Measurements from ENCODE around the gene EFR3B.
A peak's percentile ranks its signal among the peaks of the same experiment; 100 is the strongest.
"Not testable (repeated sequence)": the region's sequence is repeated elsewhere in the genome, so short reads cannot be mapped to it uniquely, and the experiment has no call there.

Gene EFR3B

GRCh38 chr2:25072606-25073005 lies 30.7 kb downstream of the EFR3B start:
- FAIRE-seq (no peak), DNase-seq (ENCODE audit: low spot score) (no peak)

DNA sequence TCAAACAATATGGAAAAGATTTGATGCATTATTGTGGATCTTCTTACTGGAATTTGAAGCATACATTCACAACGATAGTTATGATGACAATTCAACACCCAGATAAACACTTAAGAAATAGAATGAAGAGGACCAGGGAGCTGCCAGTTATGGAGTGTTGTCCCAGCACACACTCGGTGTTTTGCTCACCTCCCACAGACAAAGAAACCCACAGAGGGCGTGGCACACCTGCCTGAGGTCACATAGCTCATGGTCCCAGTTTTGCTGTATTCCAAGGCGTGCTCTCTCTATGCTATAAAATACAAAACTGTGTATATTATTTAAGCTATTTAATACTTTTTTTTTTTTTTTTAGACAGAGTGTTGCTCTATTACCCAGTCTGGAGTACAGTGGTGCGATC lies 31.1 kb downstream of the EFR3B start:
- DNase-seq (ENCODE audit: low spot score) (no peak), FAIRE-seq (no peak)

DNA sequence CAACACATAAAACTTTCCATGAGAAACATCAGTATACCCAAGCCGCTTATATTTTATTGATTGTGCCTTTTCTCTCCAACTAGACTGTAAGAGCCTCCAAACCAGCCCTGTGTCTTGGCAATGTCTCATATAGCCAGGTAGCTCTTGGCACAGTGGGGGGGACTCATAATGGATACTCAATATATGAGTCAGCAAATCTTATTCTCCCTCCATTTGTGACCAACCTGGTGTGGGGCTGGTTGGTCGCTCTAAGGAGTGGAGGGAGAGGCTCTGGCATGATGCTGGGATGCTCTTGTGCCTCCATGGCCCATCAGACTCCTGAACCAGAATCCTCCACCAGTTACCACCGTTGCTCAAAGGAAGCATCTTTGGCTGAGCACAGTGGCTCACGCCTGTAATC lies 32.0 kb downstream of the EFR3B start:
- FAIRE-seq, result no peak

DNA sequence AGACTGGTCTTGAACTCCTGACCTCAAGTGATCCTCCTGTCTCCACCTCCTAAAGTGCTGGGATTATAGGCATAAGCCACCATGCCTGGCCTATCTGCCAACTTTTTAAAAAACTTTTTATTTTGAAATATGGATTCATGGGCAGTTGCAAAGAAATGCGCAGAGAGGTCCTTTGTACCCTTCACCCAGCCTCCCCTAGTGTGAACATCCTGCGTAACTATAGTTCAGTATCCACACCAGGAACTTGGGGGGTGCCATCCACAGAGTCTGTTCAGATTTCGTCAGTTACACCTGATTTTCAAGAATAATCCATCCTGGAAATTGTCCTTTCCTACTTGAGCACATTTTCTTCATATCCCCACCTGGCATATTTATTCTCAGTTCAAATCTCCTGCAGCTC lies 33.0 kb downstream of the EFR3B start:
- no peak for DNase-seq (ENCODE audit: low spot score)
- FAIRE-seq, result no peak

More for the DNA sequence above, 32.0 kb downstream of the EFR3B start:
- DNase-seq (ENCODE audit: low spot score), result no peak

DNA sequence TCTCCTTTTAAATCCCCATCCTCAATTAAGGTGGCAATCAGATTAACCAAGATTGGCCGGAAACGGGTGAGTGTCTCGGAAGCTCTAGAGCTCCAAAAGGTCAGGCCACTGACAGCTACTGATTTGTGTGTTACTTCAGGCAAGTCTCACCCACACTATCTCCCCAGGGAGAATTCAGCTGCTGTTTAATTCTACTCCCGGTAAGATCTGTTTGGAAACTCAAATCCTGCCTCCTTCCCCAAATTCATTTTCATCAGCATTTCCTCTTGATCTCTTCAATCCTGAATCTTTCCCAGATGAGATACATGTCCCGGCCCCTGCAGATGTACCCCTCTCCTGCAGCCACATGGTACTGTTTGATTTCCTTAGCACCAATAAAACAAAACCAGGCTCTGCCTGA lies 34.9 kb downstream of the EFR3B start:
- no peak for FAIRE-seq

GRCh38 chr2:25077789-25078169 lies 35.9 kb downstream of the EFR3B start:
- no peak for FAIRE-seq
- DNase-seq (ENCODE audit: low spot score), result no peak

More for the DNA sequence above, 34.9 kb downstream of the EFR3B start:
- no peak for DNase-seq (ENCODE audit: low spot score)

DNA sequence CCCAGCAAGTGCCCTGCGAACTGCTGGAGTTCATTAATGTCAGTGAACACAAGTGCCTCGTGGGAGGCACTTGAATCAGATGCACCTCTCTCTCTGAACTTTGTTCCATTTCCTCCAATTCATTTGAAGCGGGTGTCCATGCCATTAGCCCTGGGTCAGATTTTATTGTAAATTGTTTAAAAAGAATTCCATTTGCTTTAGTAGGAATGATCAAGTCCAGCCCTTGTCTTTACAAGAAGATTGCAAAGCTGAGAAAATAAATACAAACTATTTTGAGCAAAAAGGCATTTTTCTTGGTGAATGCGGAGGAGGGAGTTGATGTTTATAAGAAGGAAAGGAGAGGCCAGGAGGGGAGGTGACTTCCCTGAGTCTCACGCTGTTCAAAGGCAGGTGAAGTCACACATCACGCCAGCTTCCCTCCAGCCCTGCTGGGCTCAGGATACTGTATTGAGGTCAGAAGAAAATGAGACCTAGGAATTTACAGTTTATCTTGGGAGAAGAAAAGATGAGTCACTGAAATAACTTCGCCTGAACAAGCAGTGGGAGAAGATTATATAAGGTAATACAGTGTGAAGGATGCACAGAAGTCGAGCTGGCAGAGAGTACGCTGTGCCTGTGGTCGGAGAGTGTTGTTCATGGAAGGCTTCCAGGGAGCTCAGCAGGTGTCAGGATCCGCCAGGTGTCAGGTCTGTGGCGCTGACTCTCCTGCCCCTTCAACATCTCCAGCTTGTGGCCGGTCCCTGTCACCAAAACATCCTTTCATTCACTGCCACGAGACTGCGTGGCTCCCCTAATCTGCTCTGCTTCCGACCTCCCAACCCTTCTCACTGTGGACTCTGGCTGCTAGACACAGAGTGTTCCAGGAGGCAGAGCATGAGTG lies 36.5 kb downstream of the EFR3B start:
- FAIRE-seq (no peak), DNase-seq (ENCODE audit: low spot score) (peak; percentile 90)

GRCh38 chr2:25079050-25079635 lies 37.3 kb downstream of the EFR3B start:
- DNase-seq (ENCODE audit: low spot score) (no peak), FAIRE-seq (no peak)

DNA sequence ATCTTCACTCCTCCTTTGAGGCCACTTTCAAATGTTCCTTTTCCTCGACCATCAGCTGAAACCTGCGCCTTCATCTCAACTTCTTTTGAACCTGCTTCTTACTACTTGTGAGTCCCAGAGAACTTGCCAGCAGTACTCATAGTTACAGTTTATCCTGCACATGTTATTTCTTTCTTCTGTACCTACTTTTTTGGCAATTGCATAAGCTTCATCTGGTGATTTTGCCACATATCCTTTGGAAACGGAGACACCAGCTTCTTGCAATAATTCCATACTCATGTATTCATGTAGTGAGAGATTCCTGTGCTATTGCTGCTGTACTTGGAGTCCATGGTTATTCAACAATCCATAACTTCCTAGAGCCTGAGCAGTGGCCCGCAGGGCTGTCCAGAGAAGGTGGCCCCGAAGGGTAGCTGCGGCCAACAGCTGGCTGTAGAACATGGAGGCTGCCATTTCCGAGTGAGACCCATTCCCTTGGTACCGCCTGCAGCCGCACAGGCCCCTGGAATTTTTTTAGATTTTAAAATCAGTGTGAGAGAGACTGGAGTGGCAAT lies 39.4 kb downstream of the EFR3B start:
- DNase-seq (ENCODE audit: low spot score), result no peak
- no peak for FAIRE-seq

DNA sequence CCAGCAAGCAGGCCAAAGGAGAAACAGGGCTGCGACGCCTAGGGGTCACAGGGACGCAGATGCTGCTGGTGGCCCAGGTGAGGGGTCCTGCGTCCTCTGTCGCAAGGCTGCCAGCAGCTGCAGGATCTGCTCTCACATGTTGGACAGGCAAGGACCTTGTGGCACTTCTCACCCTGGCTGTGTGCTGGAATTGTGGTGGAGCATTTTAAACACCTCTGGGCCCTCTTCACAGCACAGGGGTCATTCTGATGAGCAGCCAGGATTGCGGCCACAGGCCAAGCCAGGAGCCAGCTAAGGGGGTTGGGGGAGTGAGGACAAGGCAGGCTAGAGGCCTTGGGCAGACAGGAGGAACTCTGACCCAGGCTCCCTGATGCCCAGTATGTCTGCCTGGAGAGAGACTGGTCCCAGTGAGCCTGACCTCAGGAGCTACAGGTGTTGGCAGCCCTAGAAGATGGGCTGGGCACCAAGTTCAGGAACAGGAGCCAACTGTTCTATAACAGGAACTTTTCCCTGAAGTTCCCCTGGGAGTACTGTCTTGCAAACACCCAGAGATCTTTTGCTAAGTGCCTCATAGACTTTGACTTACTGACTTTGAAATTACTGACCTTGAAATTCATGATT lies 40.2 kb downstream of the EFR3B start:
- no peak for FAIRE-seq

GRCh38 chr2:25085761-25086560 lies 44.1 kb downstream of the EFR3B start:
- no peak for DNase-seq (ENCODE audit: low spot score)
- FAIRE-seq, result no peak

More for the DNA sequence above, 40.2 kb downstream of the EFR3B start:
- no peak for DNase-seq (ENCODE audit: low spot score)

- DNase-seq (ENCODE audit: low spot score) (no peak), FAIRE-seq (no peak)
These were observed 47.1 kb downstream of the EFR3B start for GRCh38 chr2:25088817-25089516.

DNA sequence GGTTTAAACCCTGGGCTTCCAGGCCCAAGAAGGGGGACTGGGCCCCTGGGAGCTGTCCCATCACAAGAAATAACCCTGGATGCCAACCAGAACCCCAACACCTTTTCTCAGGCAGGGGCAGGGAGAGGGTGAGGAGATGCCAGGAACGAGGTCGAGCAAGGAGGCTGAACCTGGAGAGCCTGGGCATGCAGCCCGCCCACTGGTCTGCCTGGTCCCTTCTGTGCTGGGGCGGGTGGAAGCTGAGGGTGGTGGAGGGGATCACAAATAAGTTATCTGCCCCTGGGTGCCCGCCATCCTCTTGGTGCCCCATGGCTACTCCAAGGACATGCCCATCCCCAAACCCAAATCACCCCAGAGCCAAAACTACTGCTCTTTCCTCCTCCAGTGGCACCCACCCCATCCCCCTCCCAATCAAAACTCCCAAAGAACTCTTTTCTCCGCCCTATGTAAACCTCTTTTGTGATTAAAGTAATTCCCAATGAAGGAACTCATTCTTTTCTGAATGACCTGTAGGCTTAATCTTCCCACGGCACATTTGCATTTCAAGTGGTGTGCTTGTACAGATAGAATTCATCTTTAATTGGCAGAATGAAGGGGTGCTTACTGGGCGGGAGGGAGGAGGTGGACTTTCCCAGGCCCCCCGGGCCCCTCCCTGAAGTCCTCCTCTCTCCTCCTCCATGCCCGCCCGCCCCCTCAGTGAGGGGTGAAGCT lies 47.9 kb downstream of the EFR3B start:
- FAIRE-seq, result no peak
- no peak for DNase-seq (ENCODE audit: low spot score)

GRCh38 chr2:25090801-25091200 lies 48.9 kb downstream of the EFR3B start:
- FAIRE-seq (no peak), DNase-seq (ENCODE audit: low spot score) (no peak)

GRCh38 chr2:25091265-25091664 lies 49.4 kb downstream of the EFR3B start:
- no peak for DNase-seq (ENCODE audit: low spot score)
- no peak for FAIRE-seq

- no peak for DNase-seq (ENCODE audit: low spot score)
- FAIRE-seq, result no peak
These were observed 56.2 kb downstream of the EFR3B start for GRCh38 chr2:25098056-25098455.

DNA sequence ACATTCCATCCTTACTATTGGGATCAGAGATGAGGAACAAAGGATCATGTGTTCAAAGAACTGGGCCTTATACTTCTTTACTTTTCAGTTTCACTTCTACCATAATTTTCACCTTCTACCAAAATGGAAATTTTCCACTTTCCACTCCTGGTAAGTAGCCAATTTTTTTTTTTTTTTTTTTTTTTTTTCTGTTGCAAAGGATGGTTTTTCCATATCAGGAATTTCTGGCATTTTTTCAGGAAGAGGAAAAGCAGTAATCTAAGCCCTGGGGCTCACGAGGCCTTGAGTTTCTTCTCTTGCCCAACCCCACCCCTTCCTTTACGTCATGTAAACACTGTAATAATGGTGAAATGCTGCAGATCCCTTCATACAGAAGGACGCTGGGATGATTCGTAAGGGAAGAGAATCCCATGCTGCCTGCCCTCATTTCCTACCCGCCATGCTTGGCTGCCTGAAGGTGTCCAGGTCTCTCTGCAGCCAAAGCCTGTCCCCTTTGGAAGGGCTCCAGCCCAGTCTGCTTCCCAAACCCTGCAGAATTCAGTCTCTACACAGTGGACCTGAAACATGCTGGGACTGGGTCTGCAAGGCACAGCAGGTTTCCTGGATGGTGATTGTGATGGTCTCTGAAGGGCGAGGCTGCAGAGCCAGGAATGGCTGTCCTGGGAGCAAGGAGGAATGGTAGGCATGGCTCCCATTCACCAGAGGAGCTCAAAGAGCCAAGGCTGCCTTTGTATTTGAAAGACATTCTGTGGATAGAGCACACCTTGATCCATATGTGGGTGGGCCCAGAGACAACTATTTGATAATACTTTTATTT lies 57.0 kb downstream of the EFR3B start:
- DNase-seq (ENCODE audit: low spot score), result no peak
- no peak for FAIRE-seq

- not testable (repeated sequence) for FAIRE-seq; DNase-seq (ENCODE audit: low spot score)
These were observed 60.5 kb downstream of the EFR3B start for GRCh38 chr2:25102352-25102751.

GRCh38 chr2:25103287-25103871 lies 61.5 kb downstream of the EFR3B start:
- peak; percentile 46 for FAIRE-seq
- DNase-seq (ENCODE audit: low spot score), result peak; percentile 77

All from urothelium cell line (cell line).